HCT116 (cell line): ENCODE results near the gene ADAM23. TPM values are rescaled to one million over a fixed set of nuclear protein-coding genes. Genes with fewer than 3 reads are reported as not detected.

Source experiments
- ATAC-seq: fragments of 200-7000 bp; cut with Tn5 transposase; 2 replicates; pipeline ENCODE4 v1.9.1; 2020; ENCODE audit warnings: mild to moderate bottlenecking, moderate library complexity
- BruUV-seq: library from RNA; stranded (reverse); fragments of 400-500 nt; replicated peaks from 2 replicates; lab custom pipeline; 2021; lab: Mats Ljungman, UMichigan
- CTCF ChIA-PET: fragments of 300-600 bp; sonication (Branson Sonifier 250); formaldehyde crosslinking; loops from one replicate; lab custom pipeline; 2021; ENCODE audit warnings: antibody characterized with exemption; lab: Charles Lee
- POLR2A ChIA-PET: fragments of 300-600, 350-600 bp; sonication (Branson Sonifier 250); formaldehyde crosslinking; loops from one replicate; lab custom pipeline; 2021; ENCODE audit warnings: antibody characterized with exemption; lab: Charles Lee
- RAD21 ChIA-PET, 2 experiments: fragments of 300-600 bp; sonication (Branson Sonifier 250); formaldehyde crosslinking; loops; one replicate each; lab custom pipeline; 2023; ENCODE audit warnings: low total read pairs in 2 of 2; ENCODE audit not compliant: uncharacterized antibody in 2 of 2, unreplicated experiment in 2 of 2, low non-redundant PET in 1 of 2; lab: Charles Lee
- DNase-seq: peaks from one replicate; pipeline ENCODE4 v3.0.0-alpha.2; 2010; ENCODE audit warnings: low read depth, low spot score
- H2AFZ ChIP-seq: fragments of 200-600 bp; shearing (Covaris generic), sonication (generic); 2 replicates; pipeline ENCODE4 v1.6.1; 2017; ENCODE audit warnings: low read depth, mixed run types, mixed read lengths, antibody characterized with exemption, low read length; ENCODE audit not compliant: poor library complexity, severe bottlenecking
- H3K27ac ChIP-seq: 2 replicates; pipeline ENCODE4 v1.5.1; 2012; ENCODE audit warnings: low read depth, low read length
- H3K27me3 ChIP-seq: fragments of 200-600 bp; sonication (generic); 2 replicates; pipeline ENCODE4 v1.6.1; 2016; ENCODE audit warnings: mixed run types, low read length, mixed read lengths; ENCODE audit not compliant: insufficient read depth
- H3K36me3 ChIP-seq, 2 experiments: fragments of 200-500 bp in 1 of 2; fragments of 200-600 bp in 1 of 2; sonication (Bioruptor generic) in 1 of 2; sonication (generic) in 1 of 2; 2 replicates each; pipeline versions ENCODE4 v1.5.1 to v1.6.1; 2014 to 2016; ENCODE audit warnings: low read length in 2 of 2, inconsistent platforms in 1 of 2, mixed read lengths in 1 of 2, mixed run types in 1 of 2; ENCODE audit not compliant: insufficient read depth in 2 of 2, control insufficient read depth in 1 of 2
- H3K4me1 ChIP-seq, 2 experiments: fragments of 200-600 bp in 1 of 2; sonication (generic) in 1 of 2; 2 replicates each; pipeline versions ENCODE4 v1.5.1 to v1.6.1; 2012 to 2017; ENCODE audit warnings: low read length in 2 of 2, inconsistent platforms in 1 of 2, mild to moderate bottlenecking in 1 of 2, mixed read lengths in 1 of 2, mixed run types in 1 of 2, moderate library complexity in 1 of 2; ENCODE audit not compliant: insufficient read depth in 2 of 2, control insufficient read depth in 1 of 2
- H3K4me2 ChIP-seq: fragments of 200-600 bp; sonication (generic); 2 replicates; pipeline ENCODE4 v1.6.1; 2017; ENCODE audit warnings: mixed run types, low read length, mixed read lengths
- H3K4me3 ChIP-seq, 2 experiments: fragments of 200-600 bp in 1 of 2; sonication (generic) in 1 of 2; replicated peaks in 1 of 2; 2 replicates each; pipeline ENCODE4 v1.5.1; 2011 to 2016; ENCODE audit warnings: low read length in 2 of 2, control low read depth in 1 of 2, low read depth in 1 of 2, mild to moderate bottlenecking in 1 of 2, mixed read lengths in 1 of 2, mixed run types in 1 of 2
- H3K79me2 ChIP-seq: fragments of 200-600 bp; sonication (generic); 2 replicates; pipeline ENCODE4 v1.6.1; 2017; ENCODE audit warnings: mild to moderate bottlenecking, mixed run types, low read length, moderate library complexity, mixed read lengths; ENCODE audit not compliant: insufficient read depth
- H3K9ac ChIP-seq: fragments of 200-600 bp; sonication (generic); 2 replicates; pipeline ENCODE4 v1.6.1; 2016; ENCODE audit warnings: low read length, mixed read lengths
- H3K9me2 ChIP-seq: fragments of 200-600 bp; sonication (generic), shearing (Covaris generic); 2 replicates; pipeline ENCODE4 v1.6.1; 2017; ENCODE audit warnings: mixed run types, mild to moderate bottlenecking, moderate library complexity; ENCODE audit not compliant: insufficient read depth
- H3K9me3 ChIP-seq, 2 experiments: fragments of 200-500 bp in 1 of 2; fragments of 200-600 bp in 1 of 2; sonication (Bioruptor generic) in 1 of 2; sonication (generic) in 1 of 2; 2 replicates each; pipeline ENCODE4 v1.6.1; 2014 to 2017; ENCODE audit warnings: low read length in 2 of 2, mixed read lengths in 2 of 2, inconsistent platforms in 1 of 2, low read depth in 1 of 2, mild to moderate bottlenecking in 1 of 2, mixed run types in 1 of 2, moderate library complexity in 1 of 2; ENCODE audit not compliant: control insufficient read depth in 1 of 2, insufficient read depth in 1 of 2
- H4K20me1 ChIP-seq: fragments of 200-600 bp; sonication (generic), shearing (Covaris generic); 2 replicates; pipeline ENCODE4 v1.6.1; 2017; ENCODE audit warnings: mixed run types, mild to moderate bottlenecking, moderate library complexity; ENCODE audit not compliant: insufficient read depth
- SRF ChIP-seq: IDR thresholded peaks from 2 replicates; pipeline ENCODE4 v1.6.1; 2012; ENCODE audit warnings: low read depth
- intact Hi-C: fragments of 100-400 bp; cut with micrococcal nuclease; formaldehyde crosslinking; loops from 2 replicates; pipeline ENCODE4 v1.10.0; 2022
- total RNA-seq: library from RNA; stranded (reverse); gene quantifications from one replicate; pipeline ENCODE4 v1.2.1, GENCODE V29; 2021; ENCODE audit not compliant: unreplicated experiment

The ADAM23 gene
- total RNA-seq, 1 experiment from 2014 or later = 0.10 TPM

- H3K27ac ChIP-seq = no peak overlapping the region
- H3K4me3 ChIP-seq = no peak overlapping the region
- no peak overlapping the region for H2AFZ ChIP-seq
- no peaks in the 10 kb centered on the region for H3K4me1 ChIP-seq
- ChIA-PET POLR2A (no interaction called here), CTCF (no interaction called here), RAD21 (no interaction called here)
- H3K9ac ChIP-seq = no peak overlapping the region
- ATAC-seq = no peak
- no peaks in the 10 kb centered on the region for H3K36me3 ChIP-seq
- no peak for TF ChIP-seq SRF
- no peaks in the 10 kb centered on the region for H3K9me2 ChIP-seq
- BruUV-seq = no TSS peak
- H3K27me3 ChIP-seq = no peaks in the 10 kb centered on the region
- DNase-seq = no peak
- no peaks in the 10 kb centered on the region for H3K79me2 ChIP-seq
- H4K20me1 ChIP-seq = no peaks in the 10 kb centered on the region
- intact Hi-C loops = no loop called here
- no peak overlapping the region for H3K4me2 ChIP-seq
- no peaks in the 10 kb centered on the region for H3K9me3 ChIP-seq
Measured at GRCh38 chr2:206665251-206665650, 221.9 kb downstream of the ADAM23 start.

Other genes starting within 250 kb of the ADAM23 start
- 9.2 TPM for gene ZDBF2, start 168.9 kb upstream of the ADAM23 start, total RNA-seq
- gene FAM237A, start 199.0 kb downstream of the ADAM23 start, total RNA-seq = not detected